A549 treated with ZK216348 at 1 μM for 4 hours (cell line): ENCODE data around the gene CDK6. TPM values are rescaled to one million over a fixed set of nuclear protein-coding genes. Genes with fewer than 3 reads are reported as not detected.

Experiments
- total RNA-seq: library from RNA; stranded (reverse); fragments of 200-300 nt; extraction: Qiagen RNA extraction; gene quantifications from 5 replicates; pipeline ENCODE4 v1.2.3, GENCODE V29; 2022; ENCODE audit warnings: low read depth

CDK6 gene
- total RNA-seq, result 10.3 to 19.8 TPM (median 15.4 TPM) in 5 replicates

DNA sequence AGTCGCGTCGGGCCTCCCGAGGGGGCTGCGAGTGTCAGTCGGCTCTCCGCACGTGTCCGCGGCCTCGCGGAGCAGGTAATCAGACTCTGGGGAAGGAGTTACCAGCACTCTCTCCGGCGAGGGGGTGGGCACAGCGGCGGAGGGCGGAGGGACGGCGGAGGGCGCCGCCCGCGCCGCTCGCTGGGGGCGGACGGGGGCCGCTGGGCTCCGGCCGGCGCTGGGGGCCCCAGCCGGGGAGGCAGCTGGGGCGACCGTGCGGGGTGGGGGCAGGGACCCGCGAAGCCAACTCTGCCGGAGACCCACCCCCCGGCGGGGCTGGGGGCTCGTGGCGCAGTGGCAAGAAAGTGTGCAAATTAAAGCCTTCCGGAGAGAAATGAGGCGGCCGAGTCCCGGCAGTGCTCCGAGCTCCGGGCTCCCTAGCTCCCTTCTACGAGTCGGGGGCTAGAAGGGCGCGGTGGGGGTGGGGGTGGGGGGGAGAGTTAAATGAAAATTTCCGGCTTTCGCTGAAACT lies at the start of gene CDK6:
Gene CDK6, minus strand, starts transcription at position 85 of the 511 bp plus-strand sequence. CDS start 3,250 bp downstream, outside the sequence.

Other genes with a start within 250 kb of the CDK6 start
- gene FAM133B, start 246.2 kb downstream of the CDK6 start, total RNA-seq, result 21.0 to 30.0 TPM (median 24.6 TPM) in 5 replicates